ENCODE data around the gene FBXW7. TPM values are rescaled to one million over a fixed set of nuclear protein-coding genes. Genes with fewer than 3 reads are reported as not detected.

Gene FBXW7
- total RNA-seq, 1 donor from 2014 or later, result 42.5 TPM

DNA sequence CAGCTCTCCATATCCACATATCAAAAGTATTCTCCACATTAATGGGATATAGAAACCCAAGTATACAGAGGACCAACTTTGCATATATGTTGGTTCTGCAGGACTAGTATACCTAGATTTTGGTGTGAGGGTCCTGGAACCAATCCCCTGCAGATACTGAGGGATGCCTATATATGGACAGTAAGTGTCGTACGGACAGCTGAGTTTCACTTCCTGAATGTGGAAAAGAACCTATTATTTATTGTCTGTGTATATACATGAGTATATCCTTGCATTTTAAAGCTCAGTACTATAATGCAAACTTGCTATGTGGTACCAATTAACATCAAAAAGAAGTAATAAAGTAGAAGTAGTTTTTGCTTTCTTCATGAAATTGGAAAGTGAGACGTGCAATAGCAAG, 101.9 kb downstream of the FBXW7 start:
- no peak for DNase-seq (ENCODE audit: low read depth in 2 of 2)

DNA sequence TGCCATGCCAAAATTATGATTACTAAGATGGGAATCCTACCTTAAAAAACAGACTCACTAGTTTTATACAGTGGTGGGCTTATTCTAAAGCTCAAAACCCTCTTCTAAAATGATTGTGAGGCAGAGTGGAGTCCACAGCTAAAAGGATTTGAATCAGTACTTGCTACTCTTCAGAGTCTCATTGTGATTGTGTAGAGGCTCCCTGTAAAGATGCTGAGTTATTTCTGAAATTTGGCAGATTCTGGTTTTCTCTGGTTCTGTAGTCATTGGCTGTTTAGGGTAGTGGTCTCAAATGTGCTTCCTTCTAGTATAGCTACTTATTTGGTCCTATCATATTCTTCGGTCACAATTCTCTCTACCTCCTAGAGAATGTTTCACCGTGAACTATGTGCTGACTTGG, 104.1 kb downstream of the FBXW7 start:
- DNase-seq (ENCODE audit: low read depth in 2 of 2), result no peak

DNA sequence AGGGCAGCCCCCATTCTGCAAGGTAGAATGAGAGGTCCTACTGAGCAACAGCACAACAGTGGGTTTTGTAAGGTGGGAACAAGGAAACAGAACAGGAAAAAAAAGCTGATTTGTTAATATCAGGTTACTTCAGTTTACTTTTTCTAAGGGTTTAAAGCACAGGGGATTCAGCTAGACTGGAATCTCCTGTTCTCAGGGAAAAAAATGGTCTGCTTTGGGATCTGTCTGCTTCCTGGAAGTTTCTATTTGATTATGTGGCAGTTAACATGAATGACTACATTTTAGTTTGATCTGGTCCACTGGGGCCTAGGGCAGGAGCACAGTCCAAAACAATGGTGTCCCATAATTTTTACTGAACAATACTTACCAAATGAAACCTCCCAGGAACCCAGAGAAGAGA, 104.6 kb downstream of the FBXW7 start:
- DNase-seq (ENCODE audit: low read depth in 2 of 2), result no peak

DNA sequence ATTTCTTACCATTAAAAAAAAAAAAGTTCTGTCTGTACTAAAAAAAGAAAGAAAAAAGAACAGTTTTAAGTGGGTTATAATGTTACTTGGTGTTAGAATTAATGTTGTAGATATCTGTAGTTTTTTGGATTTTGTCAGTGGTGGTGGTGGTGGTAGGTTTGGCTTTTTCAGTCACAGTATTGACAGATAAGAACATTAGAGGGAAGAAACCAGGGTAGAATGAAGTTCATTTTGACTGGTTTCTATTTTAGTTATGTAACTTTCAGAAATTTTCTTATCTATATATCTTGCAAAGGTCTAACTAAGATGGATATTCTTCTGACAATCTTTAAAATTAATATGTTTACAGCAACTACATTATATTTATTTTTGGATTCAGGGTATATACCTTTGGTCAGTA, 105.4 kb downstream of the FBXW7 start:
- no peak for DNase-seq (ENCODE audit: low read depth in 2 of 2)

DNA sequence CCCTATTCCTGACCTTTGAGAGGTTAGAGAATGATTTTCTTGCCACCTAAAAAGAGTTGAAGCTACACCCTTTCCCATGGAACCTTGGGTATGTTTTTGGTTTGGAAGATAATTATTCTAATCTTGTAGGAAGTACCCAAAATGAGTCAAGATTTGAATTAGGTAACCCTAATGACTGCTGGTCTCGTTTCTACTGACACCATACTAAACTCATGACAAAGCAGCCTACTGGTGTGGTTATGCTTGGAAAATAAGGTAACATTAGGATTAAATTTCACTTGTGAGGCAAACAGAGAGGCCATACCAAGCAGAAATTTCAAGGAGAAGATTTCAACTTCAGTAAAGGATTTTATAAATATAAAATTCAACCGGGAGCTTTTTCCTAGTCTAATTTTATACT, 107.9 kb downstream of the FBXW7 start:
- no peak for DNase-seq (ENCODE audit: low read depth in 2 of 2)

DNA sequence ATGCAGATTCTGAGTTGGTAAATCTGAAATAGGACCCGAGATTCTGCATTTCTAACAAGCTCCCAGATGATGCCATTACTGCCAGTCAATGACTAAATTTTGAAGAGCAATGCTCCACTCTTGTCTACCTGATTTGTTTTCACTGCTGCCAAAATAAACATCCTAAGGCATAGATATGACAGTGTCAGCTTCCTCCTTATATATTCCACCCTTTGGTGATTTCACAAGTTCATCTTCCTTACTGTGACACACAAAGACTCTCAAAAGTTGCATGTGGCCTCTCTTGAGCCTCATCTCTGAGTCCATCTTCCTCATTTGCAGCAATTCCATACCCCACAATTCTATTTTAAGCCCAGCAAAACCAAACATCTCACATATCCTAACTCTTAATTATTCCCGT, 110.9 kb downstream of the FBXW7 start:
- DNase-seq (ENCODE audit: low read depth in 2 of 2), result no peak

DNA sequence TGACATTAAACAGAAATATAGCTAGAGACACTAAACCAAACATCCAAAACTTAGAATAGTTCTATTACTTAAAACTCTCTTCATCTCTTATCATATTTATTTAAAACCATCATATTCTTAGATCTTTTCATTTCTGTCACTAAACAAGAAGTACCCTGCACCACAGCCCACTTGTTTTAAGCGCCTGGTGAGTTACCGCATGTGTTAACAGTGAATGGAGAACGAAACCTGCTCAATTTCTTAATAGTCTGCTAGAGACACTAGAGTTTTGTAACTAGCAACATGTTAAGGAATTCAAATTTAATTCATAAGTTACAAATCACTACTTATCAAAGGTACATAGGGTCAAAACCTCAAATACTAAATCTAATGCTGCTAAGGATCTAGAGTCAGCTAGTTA, 111.5 kb downstream of the FBXW7 start:
- no peak for DNase-seq (ENCODE audit: low read depth in 2 of 2)

DNA sequence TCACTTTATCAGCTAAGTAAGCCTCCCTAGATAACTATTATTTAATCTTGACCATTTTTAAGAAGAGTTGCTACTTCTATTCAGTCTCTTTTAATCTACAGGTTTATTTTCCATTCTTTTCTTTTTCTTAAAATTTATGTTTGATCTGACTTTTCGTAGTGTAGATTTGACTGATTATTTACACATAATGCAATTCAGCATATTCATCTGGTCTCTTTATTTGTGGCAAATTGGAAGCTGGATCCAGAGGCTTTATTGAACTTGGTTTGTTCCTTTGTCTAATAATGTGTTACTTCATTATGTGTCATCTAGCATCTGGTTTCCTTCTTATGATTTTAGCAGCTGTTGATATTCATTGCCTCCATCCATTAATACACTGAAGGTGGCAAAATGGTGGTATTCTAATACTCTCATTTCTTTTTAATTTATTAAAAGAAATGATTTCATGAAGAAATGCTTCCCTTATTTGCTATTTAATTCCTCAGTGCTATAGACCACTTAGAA, 113.0 kb downstream of the FBXW7 start:
- DNase-seq (ENCODE audit: low read depth in 2 of 2), result no peak

DNA sequence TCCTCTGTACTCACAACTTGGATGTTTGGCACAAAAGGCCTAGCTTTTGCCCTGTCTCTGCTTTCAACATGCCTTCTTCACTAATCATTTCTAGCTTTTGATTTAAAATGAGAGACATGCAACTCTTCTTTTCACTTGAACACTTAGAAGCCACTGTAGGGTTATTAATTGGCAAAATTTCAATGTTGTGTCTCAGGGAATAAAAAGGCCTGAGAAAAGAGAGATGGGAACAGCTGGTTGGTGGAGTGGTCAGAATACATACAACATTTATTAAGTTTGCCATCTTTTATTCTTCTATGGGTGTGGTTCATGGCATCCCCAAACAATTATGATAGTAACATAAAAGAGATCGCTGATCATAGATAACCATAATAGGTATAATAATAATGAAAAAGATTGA, 114.3 kb downstream of the FBXW7 start:
- no peak for DNase-seq (ENCODE audit: low read depth in 2 of 2)

DNA sequence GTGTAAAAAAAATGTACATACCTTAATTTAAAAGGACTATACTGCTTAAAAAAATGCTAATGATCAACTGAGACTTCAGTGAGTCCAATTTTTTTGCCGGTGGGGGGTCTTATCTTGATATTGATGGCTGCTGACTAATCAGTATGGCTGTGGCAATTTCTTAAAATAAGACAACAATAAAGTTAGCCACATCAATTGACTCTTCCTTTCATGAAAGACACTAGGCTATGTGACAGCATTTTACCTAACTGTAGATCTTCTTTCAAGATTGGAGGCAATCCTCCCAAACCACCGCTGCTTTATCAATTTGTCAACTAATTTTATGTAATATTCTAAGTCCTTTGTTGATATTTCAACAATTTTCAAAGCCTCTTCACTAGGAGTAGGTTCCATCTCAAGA, 116.1 kb downstream of the FBXW7 start:
- no peak for DNase-seq (ENCODE audit: low read depth in 2 of 2)

DNA sequence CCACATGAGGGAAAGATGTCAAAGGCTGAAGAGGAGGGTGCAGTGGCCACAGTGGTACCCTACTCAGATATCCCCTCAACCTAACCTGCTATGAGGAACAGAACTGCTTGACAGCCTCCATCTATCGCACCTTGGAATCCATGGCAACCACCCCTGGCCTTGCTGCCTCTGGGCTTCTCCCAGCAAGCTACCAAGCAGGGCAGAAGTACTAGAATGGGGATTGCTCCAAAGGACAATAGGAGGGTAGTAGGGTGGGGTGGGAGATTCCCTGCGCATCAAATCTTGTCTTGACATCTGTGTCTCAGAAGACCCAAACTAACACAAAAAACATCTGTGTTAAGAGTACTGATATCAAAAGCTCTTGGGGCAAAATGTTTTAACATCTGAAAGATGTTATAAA, 118.2 kb downstream of the FBXW7 start:
- no peak for DNase-seq (ENCODE audit: low read depth in 2 of 2)

DNA sequence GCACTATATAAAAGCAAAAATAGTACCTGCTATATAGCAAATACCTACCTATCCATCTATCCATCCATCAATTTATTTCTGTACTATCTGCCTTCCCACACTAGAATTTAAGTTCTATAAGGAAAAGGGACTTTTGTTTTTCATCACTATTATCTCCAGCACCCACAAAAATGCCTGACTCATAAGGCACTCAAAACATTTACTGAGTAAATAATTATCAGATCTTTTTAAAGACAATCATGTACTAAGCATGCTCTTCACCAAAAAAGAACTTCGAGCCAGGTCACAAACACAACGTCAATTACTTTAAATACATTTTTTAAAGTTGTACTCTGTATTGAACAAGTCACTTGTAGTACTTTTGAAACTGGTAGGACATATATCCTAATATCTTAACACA, 119.9 kb downstream of the FBXW7 start:
- no peak for DNase-seq (ENCODE audit: low read depth in 2 of 2)

DNA sequence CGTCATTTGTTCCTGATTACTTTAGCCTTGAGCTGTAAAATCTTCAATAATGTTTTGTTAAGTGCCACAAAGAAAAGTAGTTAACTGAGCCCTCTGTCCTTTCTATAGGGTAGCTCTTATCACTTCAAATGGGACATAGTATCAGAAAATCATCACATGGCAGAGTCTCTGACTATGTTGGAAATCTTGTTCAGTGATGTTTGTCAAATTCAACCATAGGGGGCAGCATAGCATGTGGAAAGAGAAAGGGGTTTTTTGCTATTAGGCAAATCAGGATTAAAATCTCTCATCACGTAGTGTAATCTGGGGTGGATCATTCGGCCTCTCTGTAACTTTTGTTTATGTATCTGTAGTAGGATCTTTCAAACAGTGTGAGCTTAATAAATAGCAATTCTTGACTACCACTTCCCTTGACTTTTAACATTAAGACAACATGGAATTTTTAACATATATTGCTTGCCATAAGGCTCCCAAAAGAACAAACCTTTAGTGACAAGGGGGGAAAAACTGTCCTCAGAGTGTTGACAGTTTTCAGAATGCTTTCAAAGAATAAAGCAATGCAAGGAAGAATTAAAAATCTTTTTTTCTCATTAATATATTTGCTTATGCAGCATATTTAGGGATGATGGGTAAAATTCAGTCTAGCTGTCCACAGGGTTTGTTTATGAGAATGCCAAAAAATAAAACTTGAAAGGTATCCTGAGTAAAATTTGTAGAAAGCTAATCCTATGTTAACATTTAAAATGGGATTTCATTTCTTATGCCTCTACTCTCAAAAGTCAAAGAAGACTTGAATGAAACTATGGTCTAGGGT, 127.2 kb downstream of the FBXW7 start:
- peak; percentile 22 to 44 for DNase-seq (ENCODE audit: low read depth in 2 of 2)

DNA sequence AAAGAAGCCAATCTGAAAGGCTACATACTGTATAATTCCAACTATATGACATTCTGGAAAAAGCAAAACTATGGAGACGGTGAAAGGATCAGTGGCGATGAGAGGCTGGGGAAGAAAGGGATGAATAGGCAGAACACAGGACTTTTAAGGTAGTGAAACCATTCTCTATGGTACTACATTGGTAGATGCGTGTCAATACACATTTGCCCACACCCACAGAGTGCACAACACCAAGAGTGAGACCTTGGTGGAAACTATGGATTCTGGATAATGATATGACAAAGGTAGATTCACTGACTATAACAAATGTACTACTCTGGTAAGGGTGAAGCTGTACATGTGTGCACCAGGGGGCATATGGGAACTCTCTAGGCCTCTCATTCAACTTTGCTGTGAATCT, 134.5 kb downstream of the FBXW7 start:
- no peak for DNase-seq (ENCODE audit: low read depth in 2 of 2)

DNA sequence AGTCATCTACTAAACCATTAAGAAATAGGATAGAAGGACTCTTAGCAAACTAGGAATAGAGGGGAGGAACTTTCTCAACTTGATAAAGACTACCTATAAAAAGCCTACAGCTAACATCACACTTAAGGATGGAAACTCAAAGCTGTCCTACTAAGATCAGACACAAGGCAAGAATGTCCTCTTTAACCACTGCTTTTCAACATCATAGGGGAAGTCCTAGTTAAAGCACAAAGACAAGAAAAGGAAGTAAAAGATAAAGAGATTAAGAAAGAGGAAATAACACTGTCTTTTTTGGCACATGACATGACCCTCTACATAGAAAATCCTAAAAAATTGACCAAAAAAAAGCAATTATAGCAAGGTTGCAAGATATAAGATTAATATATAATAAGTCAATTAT, 136.6 kb downstream of the FBXW7 start:
- no peak for DNase-seq (ENCODE audit: low read depth in 2 of 2)

DNA sequence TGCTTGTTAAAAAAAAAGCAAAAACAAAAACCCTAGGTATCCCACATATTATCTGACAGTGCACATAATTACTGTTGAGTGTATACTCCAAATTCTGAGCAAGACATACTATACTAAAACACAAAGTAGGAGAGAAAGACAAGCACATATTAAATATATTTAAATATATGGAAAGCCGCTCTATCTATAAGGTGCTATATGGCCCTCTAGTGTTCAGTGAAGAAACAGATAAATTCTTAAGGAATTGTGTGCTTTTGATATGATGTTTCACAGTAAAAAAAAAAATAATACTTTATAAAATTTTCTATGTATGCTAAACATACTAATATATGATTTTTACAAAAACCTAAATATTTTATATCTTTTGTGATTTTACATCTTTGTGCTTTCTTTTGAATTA, 137.8 kb downstream of the FBXW7 start:
- DNase-seq (ENCODE audit: low read depth in 2 of 2), result peak in 1 of 2 donors; percentile 21

DNA sequence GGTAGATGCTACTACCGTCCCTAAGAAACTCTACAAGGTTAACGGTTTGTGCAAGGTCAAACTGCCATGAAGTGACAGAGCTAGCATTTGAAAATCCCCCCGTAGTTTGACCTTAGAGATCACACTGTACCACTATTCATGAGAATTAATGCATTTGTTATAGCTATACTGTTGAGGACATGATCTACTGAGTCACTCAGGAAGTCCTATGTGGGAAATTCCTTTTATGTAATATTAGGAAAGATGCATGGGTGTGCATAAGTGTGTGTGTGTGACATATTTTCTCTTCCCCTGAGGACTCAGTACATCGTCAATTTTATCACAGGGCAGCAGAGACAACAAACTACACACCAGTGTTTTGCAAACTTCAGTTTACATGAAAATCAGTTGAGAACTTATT, 141.1 kb downstream of the FBXW7 start:
- DNase-seq (ENCODE audit: low read depth in 2 of 2), result peak in 1 of 2 donors; percentile 6

DNA sequence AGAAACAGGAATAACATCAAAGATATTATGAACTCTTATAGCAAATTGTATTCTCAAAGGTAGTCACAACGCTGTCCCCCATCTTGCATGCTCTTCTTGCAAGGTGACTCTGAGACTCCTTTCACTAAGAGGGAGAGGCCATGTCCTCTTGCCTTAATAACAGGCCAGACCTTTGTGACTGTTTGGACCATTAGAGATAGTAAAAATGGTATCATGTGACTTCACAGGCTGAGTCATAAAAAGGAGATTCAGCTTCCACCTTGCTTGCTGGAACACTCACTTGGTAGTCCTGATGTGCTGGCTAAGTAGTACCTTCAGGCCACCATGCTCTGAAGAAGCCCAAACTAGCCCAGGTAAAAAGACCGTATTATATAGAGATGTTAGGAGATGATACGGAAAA, 143.8 kb downstream of the FBXW7 start:
- DNase-seq (ENCODE audit: low read depth in 2 of 2), result no peak

DNA sequence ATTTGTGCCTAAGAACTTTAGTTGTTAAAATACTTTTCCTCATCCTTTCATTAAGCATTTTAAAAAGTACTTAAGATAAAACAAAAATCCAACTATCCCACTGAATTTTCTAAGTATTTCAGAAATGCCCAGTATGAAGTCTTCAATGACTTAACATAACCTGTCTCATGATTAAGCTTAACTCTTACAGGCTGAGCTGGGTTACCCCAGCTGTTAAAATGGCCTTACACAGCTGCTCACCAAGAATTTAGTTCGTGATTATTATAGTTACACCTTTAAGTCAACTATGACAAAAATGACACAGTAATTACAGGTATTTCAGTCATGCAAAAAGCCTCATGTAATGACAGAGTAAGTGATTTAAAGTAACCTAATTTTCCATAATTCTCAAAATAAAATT, 145.7 kb downstream of the FBXW7 start:
- DNase-seq (ENCODE audit: low read depth in 2 of 2), result no peak

DNA sequence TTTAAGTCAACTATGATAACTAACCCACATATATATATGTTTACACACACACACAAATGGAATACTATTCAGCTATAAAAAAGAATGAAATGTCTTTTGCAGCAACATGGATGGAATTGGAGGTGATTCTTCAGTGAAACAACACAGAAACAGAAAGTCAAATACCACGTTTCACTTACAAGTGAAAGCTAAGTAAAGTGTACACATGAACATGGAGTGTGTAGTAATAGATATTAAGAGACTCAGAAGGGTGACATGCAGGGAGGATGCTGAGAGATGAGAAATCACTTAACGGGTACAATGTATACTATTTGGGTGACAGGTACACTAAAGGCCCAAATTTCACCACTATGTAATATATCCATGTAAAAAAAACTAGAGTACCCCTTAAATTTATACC, 146.5 kb downstream of the FBXW7 start:
- no peak for DNase-seq (ENCODE audit: low read depth in 2 of 2)

DNA sequence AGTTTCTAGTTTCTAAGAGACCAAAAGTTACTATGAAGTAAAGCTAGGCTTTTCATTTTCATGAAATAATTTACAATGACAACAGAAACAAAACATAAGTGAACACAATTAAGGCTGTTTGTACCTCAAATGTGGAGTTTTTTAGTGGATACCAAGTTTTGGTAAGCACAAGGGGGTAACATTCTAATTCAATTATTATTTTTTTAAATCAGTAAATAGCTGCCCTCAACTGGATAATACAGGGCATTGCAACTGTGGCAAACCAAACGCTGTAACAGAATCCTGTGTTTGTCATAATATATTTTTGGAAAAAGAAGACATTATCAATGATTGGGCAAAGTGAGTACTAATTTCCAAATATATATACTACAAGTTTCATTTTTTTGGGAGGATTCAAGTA, 150.3 kb downstream of the FBXW7 start:
- DNase-seq (ENCODE audit: low read depth in 2 of 2), result peak in 1 of 2 donors; percentile 21

DNA sequence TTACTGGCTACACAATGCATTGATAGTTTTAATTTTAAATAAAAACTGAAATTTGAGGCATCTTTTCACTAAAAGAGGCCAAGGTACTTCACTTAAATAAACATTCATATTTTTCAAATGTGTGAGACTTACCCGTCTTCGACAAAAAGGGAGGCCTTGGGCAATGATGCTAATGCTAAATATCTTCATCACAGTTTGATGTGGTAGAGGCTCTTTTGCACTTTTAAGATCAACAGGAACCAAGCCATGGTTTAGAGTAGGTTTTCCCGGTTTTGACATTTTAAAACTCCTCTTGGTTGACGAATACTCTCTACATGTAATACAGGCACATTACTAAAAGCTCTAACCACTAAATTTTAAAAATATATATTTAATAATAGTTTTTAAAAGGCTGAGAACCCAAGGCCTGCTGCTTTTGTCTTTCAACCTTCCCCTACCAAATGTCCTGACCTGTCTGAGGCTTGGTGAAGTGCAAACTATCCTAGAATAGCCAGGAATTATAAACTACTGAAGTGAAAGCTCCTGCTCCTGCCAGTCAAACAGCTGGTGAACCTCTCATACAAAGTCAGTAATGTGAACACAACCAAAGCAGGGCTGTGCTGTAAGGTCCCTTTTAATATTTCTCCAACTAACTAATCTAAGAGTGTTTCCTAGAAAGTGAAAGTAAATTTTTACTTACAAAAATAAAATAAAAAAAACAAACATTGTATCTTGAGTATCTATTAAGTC, 153.7 kb downstream of the FBXW7 start:
- DNase-seq (ENCODE audit: low read depth in 2 of 2), result no peak

DNA sequence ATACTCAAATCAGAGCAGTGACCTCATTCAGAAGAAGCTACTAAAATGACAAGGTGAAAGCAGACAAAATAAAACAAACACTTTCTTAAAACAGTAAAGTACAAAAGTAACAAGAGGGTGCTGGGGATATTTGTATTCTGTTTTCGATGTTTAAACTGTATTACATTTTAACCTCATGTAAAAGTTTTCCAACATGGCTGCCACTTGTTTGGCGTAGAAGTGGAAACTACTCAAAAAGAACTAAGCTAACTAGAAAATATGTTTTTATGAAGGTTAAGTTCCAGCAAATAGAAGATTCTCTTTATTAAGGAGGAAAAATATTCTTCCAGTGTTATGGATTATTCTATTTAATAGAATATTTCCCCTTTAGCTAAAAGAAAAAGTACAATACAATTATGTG, 155.0 kb downstream of the FBXW7 start:
- no peak for DNase-seq (ENCODE audit: low read depth in 2 of 2)

Data from dermis microvascular lymphatic vessel endothelial cell (primary cell).